Ectodermal cell (in vitro differentiated cells): ENCODE measurements around the gene RGS7.

Experiments used
- H3K27ac ChIP-seq: 2 replicates; pipeline ENCODE4 v1.7.0; 2013; ENCODE audit warnings: mild to moderate bottlenecking, low read depth, low read length; ENCODE audit not compliant: insufficient read depth, poor library complexity, severe bottlenecking
- H3K27me3 ChIP-seq: 2 replicates; pipeline ENCODE4 v1.7.0; 2013; ENCODE audit warnings: mild to moderate bottlenecking, low read length; ENCODE audit not compliant: insufficient read depth, control insufficient read depth, poor library complexity, severe bottlenecking
- H3K36me3 ChIP-seq: one replicate; pipeline ENCODE4 v1.7.0; 2013; ENCODE audit warnings: low read length; ENCODE audit not compliant: control insufficient read depth, insufficient read depth
- H3K4me1 ChIP-seq: one replicate; pipeline ENCODE4 v1.7.0; 2013; ENCODE audit warnings: low read length; ENCODE audit not compliant: control insufficient read depth, insufficient read depth
- H3K4me3 ChIP-seq: 2 replicates; pipeline ENCODE4 v1.7.0; 2013; ENCODE audit warnings: low read depth, low read length, control low read depth; ENCODE audit not compliant: insufficient read depth
- H3K9me3 ChIP-seq: 2 replicates; pipeline ENCODE4 v1.7.0; 2013; ENCODE audit warnings: mild to moderate bottlenecking, low read length, moderate library complexity; ENCODE audit not compliant: control insufficient read depth
- WGBS, 2 experiments: methylation state at CpG; one replicate each; pipeline ENCODE4 v1.1.7; 2013; ENCODE audit warnings: missing lambda C conversion rate in 2 of 2; 5-methylcytosine and 5-hydroxymethylcytosine counted together

The RGS7 gene

DNA sequence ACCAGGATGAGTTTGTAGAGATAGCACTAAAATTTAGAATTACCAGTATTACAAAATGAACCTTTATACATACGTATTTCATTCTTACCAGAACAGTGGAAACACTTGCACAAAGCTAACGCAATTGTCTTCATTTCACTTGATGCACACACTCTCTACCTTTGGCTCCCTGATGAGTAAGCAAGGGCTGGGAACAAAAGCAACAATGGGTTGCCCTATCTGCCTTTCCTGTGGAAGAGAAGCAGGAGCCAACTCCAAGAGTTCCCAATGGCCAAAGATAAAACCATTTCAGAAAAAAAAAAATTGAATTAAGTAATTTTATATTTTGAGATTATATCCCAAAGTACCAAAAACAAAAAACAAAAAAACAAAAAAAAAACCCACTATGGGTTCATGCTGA is 401.0 kb downstream of the RGS7 start:
- no peaks in the 10 kb centered on the region for H3K27me3 ChIP-seq
- no peak overlapping the region for H3K4me3 ChIP-seq
- no peak overlapping the region for H3K27ac ChIP-seq
- no peaks in the 10 kb centered on the region for H3K36me3 ChIP-seq
- WGBS, 2 experiments: 32 to 33% methylated on average over 2 of the region's 2 CpGs
- no peaks in the 10 kb centered on the region for H3K4me1 ChIP-seq
- H3K9me3 ChIP-seq: no peaks in the 10 kb centered on the region

DNA sequence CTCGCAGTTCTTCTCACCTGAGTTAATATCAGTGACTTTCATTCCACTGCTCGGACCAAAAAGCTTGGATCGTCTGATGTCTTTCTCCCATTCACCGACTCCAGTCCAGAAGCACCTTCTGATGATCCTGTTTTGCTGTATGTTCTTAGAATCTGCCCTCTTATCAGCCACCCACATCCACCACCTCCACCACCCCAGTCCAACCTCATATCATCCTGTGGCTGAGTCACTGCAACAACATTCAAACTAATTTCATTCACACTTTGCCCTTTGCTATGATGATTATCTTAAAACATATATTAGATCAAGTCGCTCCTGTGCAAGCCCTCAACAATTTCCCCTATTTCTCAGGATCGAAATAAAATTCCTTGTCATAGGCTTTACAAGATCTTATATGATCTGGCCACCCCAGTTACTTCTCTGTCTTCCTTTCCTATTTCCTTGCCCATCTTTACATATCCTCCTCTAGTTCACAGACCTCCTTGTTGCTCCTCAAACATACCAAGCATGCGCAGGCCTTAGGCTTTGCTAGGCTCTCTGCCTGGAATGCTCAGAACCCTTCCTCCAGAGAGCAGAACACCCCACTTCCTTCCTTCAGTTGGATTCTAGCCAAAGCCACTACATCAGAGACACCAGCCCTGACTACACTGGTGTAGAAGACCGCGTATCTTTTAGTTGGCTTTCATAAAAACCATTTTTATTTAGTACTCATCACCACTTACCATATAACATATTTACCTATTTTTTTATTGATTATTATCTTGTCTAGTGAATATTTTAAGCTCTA is 409.4 kb downstream of the RGS7 start:
- Histone ChIP-seq H3K4me1 (no peaks in the 10 kb centered on the region), H3K36me3 (no peaks in the 10 kb centered on the region), H3K9me3 (no peaks in the 10 kb centered on the region), H3K4me3 (no peak overlapping the region), H3K27me3 (no peaks in the 10 kb centered on the region), H3K27ac (no peak overlapping the region)
- 94% methylated on average over 9 of the region's 9 CpGs for WGBS, 2 experiments

DNA sequence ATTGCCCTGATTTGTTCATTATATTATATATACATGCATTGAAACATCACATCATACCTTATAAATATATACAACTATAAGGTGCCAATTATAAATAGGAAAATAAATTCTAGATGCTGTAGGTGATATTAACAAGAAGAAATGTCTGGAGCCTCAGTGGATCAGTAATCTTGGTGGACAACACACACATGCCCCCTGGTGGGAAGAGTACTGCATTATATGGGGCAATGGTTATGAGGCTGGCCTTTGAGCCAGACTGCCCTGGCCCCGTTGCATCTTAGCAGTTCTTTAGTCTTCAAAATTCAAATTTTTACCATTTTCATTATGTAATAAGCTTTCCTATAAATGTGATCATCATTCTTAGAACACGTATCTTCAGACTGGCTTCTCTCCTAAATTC is 410.1 kb downstream of the RGS7 start:
- no peaks in the 10 kb centered on the region for H3K27me3 ChIP-seq
- no peaks in the 10 kb centered on the region for H3K9me3 ChIP-seq
- 95 to 98% methylated on average over 2 of the region's 2 CpGs for WGBS, 2 experiments
- no peaks in the 10 kb centered on the region for H3K36me3 ChIP-seq
- H3K4me3 ChIP-seq: no peak overlapping the region
- no peak overlapping the region for H3K27ac ChIP-seq
- H3K4me1 ChIP-seq: no peaks in the 10 kb centered on the region

DNA sequence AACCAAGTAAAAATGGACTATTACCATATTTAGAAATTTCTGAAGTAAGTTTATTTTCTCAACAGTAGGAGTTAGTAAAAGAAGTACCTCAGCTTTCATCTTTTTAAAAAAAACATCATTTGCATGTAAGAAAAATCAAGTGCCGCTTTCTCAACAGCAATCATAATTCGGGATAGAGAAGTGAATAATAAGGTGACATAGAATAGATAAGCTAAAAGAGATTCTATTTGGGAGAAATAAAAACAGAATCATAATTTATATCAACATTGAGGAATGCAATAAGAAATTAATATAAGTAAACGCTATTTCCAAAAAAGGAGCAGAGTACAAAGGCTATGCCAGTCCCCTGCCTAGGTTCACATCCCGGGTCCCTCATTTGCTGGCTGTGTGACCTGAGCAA is 414.1 kb downstream of the RGS7 start:
- 95 to 99% methylated on average over 2 to 4 of the region's 4 CpGs for WGBS, 2 experiments
- no peak overlapping the region for H3K4me3 ChIP-seq
- no peaks in the 10 kb centered on the region for H3K27me3 ChIP-seq
- H3K9me3 ChIP-seq: no peaks in the 10 kb centered on the region
- H3K4me1 ChIP-seq: no peaks in the 10 kb centered on the region
- no peak overlapping the region for H3K27ac ChIP-seq
- no peaks in the 10 kb centered on the region for H3K36me3 ChIP-seq

DNA sequence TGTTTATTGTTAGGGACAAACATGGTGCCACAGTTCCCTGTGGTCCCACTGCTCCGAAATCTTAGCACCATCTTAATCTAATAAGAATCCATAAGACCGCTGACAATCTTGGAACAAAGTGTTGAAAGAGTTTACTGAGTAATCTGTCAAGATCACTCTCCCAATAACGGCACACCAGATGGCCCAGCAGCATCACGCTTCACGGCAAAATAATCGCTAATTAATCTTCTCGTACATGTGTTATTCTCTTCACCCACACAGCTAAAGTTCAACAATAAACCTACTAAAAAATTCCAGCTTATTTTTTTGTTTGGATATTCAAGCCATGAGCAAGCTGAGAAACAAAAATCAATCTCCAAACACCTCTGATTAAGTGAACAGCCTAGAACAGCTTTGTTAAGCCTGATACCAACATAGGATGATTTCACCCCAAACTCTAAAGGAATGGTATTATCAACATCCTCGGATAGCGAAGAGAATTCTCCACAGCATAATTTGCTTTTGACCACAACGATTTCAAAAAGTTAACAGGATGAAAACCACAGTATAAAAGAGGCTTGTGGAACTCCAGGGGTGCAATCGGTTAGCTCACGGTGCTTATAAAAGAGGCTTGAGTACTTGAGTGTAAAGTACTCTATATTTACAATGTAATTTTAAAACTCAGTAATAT is 415.2 kb downstream of the RGS7 start:
- WGBS, 2 experiments: 93 to 94% methylated on average over 10 to 12 of the region's 12 CpGs
- no peak overlapping the region for H3K27ac ChIP-seq
- no peaks in the 10 kb centered on the region for H3K36me3 ChIP-seq
- no peak overlapping the region for H3K4me3 ChIP-seq
- H3K4me1 ChIP-seq: no peaks in the 10 kb centered on the region
- no peaks in the 10 kb centered on the region for H3K9me3 ChIP-seq
- H3K27me3 ChIP-seq: no peaks in the 10 kb centered on the region

DNA sequence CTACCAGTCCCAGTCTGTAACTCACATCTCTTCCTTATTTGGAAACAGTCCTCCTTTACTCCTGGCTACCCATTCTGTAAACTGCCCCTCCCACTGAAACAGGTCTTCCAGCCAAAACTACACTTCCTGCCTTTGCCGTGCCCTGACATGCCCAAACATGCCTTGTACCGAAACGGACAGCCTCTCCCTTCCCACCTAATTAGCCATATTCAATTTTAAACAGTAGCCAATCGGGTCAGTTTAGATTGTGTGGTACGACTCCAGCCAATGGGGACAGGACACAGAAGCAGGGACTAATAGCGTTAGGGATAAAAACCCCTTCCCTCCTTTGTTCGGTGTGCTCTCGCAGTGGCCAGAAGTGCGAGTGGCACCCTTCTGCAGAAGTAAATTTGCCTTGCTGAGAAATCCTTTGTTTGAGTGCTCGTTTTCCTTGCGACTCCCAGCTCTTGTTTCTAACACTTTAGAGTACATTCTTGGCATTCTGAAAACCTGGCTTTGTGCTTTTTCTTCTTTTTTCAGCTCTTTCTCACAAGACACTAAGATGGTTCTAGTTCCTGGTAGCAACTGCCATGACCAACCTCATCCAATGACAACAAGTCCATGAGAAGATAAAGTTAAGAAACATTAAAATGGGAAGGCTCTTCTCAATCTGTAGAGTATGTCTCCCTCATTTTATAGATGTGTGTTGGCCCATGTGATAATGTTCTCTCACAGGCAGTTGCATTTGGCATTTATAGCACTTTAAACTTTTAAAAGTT is 419.9 kb downstream of the RGS7 start:
- 94% methylated on average over 11 of the region's 11 CpGs for WGBS, 2 experiments
- H3K4me3 ChIP-seq: no peak overlapping the region

DNA sequence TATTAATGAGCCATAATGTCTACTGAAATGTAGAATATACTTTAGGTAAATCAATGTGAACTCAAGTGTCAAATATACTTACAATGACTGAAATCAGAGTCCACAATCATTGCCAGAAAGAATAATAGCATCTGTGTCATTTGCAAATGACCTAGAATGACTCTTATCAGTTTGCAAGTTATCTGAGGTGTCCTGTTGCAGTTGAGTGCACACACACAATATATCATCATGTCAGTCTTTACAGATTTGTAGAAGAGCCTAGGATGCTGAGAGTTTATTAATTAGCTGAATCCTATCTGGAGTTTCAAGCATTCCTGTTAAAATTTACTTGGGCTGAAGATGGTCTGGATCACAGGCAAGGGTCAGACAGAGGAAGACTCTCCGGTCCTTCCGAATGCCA is 421.1 kb downstream of the RGS7 start:
- 95 to 100% methylated on average over 2 of the region's 2 CpGs for WGBS, 2 experiments
- Histone ChIP-seq H3K9me3 (no peaks in the 10 kb centered on the region), H3K36me3 (no peaks in the 10 kb centered on the region), H3K4me3 (no peak overlapping the region), H3K4me1 (no peaks in the 10 kb centered on the region), H3K27me3 (no peaks in the 10 kb centered on the region), H3K27ac (no peak overlapping the region)

More for the DNA sequence above, 419.9 kb downstream of the RGS7 start:
- Histone ChIP-seq H3K36me3 (no peaks in the 10 kb centered on the region), H3K4me1 (no peaks in the 10 kb centered on the region), H3K27me3 (no peaks in the 10 kb centered on the region), H3K27ac (no peak overlapping the region), H3K9me3 (no peaks in the 10 kb centered on the region)

DNA sequence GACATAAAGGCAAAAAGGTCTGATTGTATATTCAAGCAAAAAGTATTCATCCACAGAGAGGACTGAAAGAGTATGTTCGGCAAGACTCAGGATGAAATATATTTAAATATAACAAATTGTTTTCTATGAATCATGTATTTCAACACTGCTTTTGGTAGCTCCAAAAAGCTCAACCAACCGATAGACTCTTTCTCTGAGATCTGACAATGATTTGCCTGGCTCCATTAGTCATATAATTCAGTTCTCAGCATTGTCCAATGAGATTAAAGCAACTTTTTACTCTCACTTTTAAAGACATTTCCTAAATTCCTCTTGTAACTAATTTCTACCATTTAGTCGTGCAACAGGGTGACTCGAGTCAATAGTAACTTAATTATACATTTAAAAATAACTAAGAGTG is 426.0 kb downstream of the RGS7 start:
- no peaks in the 10 kb centered on the region for H3K4me1 ChIP-seq
- WGBS, 2 experiments: 90 to 94% methylated on average over 1 to 4 of the region's 4 CpGs

DNA sequence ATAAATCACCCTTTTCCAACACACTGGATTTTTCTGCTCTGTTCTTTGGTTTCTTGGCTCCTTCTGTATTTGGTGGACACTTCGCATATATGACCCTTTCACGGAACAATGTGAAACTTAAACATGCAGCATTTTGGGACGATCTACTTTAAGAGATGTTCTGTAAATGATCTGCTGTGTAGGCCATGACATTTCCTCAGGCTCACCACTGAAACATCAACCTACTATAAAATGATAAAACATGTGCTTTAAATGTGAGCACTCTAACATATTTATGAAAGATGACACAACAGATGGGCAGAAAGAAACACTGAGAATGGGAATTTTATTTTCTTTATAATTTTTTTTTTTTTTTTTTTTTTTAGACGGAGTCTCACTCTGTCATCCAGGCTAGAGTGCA is 428.7 kb downstream of the RGS7 start:
- 97 to 100% methylated on average over 4 of the region's 4 CpGs for WGBS, 2 experiments
- Histone ChIP-seq H3K36me3 (no peaks in the 10 kb centered on the region), H3K4me1 (no peaks in the 10 kb centered on the region), H3K27me3 (no peaks in the 10 kb centered on the region), H3K27ac (no peak overlapping the region), H3K4me3 (no peak overlapping the region), H3K9me3 (no peaks in the 10 kb centered on the region)

More for the DNA sequence above, 426.0 kb downstream of the RGS7 start:
- H3K27ac ChIP-seq: no peak overlapping the region
- no peaks in the 10 kb centered on the region for H3K36me3 ChIP-seq
- no peaks in the 10 kb centered on the region for H3K27me3 ChIP-seq
- no peaks in the 10 kb centered on the region for H3K9me3 ChIP-seq
- no peak overlapping the region for H3K4me3 ChIP-seq

DNA sequence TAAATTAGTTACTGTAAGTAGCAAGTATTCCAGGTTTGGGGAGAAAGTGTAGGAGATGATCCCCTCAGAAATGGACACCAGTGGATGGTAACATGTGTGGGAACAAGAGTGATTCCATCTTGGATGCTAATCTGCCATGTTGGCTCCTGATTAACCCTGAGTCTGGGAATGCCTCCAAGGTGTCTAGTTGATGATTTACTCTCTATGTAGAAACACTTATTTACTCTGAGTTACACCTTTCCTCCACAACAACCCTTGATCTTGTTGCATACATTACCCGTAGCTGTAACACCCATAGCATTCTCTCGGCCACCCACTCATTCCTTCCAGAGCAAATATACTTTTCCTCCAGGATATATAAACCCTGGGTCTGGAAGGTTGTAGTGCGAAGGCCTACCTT is 429.2 kb downstream of the RGS7 start:
- no peak overlapping the region for H3K4me3 ChIP-seq
- no peaks in the 10 kb centered on the region for H3K9me3 ChIP-seq
- no peaks in the 10 kb centered on the region for H3K27me3 ChIP-seq
- H3K4me1 ChIP-seq: no peaks in the 10 kb centered on the region
- H3K27ac ChIP-seq: no peak overlapping the region
- no peaks in the 10 kb centered on the region for H3K36me3 ChIP-seq
- WGBS, 2 experiments: 93 to 95% methylated on average over 3 of the region's 3 CpGs
